ENCODE data around the gene CPN2.

DNA sequence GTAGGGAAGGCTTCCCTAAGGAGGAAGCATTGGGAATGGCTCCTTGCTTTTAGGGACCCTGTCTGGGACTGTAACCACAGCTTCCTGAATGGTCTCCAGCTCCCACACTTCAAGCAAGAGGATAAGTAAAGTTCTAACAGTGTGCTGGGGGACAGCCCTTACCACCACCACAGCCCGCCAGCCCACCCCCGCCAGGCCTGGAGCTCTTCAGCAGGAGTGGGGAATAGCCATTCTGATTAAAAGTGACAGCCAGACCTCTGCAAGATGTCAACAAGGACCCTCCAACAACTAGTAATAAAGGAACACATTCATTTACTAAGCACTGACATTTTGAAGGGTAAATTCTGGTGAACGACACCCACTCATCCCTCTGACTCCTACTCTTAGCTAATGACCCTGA is 49.4 kb downstream of the CPN2 start:
- TF ChIP-seq, protein P1, sequence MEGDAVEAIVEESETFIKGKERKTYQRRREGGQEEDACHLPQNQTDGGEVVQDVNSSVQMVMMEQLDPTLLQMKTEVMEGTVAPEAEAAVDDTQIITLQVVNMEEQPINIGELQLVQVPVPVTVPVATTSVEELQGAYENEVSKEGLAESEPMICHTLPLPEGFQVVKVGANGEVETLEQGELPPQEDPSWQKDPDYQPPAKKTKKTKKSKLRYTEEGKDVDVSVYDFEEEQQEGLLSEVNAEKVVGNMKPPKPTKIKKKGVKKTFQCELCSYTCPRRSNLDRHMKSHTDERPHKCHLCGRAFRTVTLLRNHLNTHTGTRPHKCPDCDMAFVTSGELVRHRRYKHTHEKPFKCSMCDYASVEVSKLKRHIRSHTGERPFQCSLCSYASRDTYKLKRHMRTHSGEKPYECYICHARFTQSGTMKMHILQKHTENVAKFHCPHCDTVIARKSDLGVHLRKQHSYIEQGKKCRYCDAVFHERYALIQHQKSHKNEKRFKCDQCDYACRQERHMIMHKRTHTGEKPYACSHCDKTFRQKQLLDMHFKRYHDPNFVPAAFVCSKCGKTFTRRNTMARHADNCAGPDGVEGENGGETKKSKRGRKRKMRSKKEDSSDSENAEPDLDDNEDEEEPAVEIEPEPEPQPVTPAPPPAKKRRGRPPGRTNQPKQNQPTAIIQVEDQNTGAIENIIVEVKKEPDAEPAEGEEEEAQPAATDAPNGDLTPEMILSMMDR (IDR thresholded peaks at IDR 0.05): no peak
- no peak for TF ChIP-seq POLR2A (IDR thresholded peaks at IDR 0.05)

Measured in lower leg skin (tissue), 3 donors.